HEK293 (cell line): ENCODE measurements around the gene GPR161.
A peak's percentile ranks its signal among the peaks of the same experiment; 100 is the strongest.

Experiments used
- CTCF ChIA-PET: fragments of 350-600 bp; formaldehyde crosslinking; extraction: SDS; loops from one replicate; lab custom pipeline; 2021; ENCODE audit warnings: antibody characterized with exemption; lab: Yijun Ruan, JAX
- POLR2A ChIA-PET: fragments of 300-600 bp; formaldehyde crosslinking; extraction: SDS; loops from one replicate; lab custom pipeline; 2020; ENCODE audit warnings: antibody characterized with exemption, inconsistent platforms; lab: Yijun Ruan, JAX
- H3K27ac ChIP-seq: fragments of 200-500 bp; sonication (Bioruptor generic); 2 replicates; pipeline ENCODE4 v1.5.1; 2014; ENCODE audit warnings: low read depth, low read length, control low read depth, inconsistent platforms; ENCODE audit errors: extremely low read depth
- H3K36me3 ChIP-seq, 2 experiments: fragments of 200-500 bp in 1 of 2; sonication (Bioruptor generic) in 1 of 2; 1 replicate in 1 of 2; 2 replicates in 1 of 2; pipeline ENCODE4 v1.5.1; 2014 to 2017; ENCODE audit warnings: inconsistent platforms in 2 of 2, low read length in 2 of 2; ENCODE audit not compliant: control insufficient read depth in 2 of 2, insufficient read depth in 1 of 2
- H3K4me1 ChIP-seq: fragments of 200-500 bp; sonication (Bioruptor generic); 2 replicates; pipeline ENCODE4 v1.5.1; 2014; ENCODE audit warnings: mild to moderate bottlenecking, low read length, inconsistent platforms; ENCODE audit not compliant: control insufficient read depth, insufficient read depth
- H3K4me3 ChIP-seq: 2 replicates; pipeline ENCODE4 v1.5.1; 2011; ENCODE audit warnings: low read depth, mild to moderate bottlenecking, control low read depth, low read length, moderate library complexity
- H3K9me3 ChIP-seq: fragments of 200-500 bp; sonication (Bioruptor generic); 2 replicates; pipeline ENCODE4 v1.5.1; 2014; ENCODE audit warnings: low read depth, low read length, inconsistent platforms; ENCODE audit not compliant: control insufficient read depth, insufficient read depth
- GLIS1 ChIP-seq: fragments of 450-650 bp; formaldehyde crosslinking; IDR thresholded peaks from 2 replicates; pipeline ENCODE4 v1.5.1; 2016; ENCODE audit warnings: missing biosample characterization, missing genetic modification characterization
- SETDB1 ChIP-seq: IDR thresholded peaks from one replicate; pipeline ENCODE4 v1.6.1; 2017; ENCODE audit warnings: mild to moderate bottlenecking, low read length, moderate library complexity, mixed read lengths; ENCODE audit not compliant: insufficient read length
- ZBTB11 ChIP-seq: fragments of 450-650 bp; formaldehyde crosslinking; conservative IDR thresholded peaks from 2 replicates; pipeline ENCODE4 v1.5.1; 2016; ENCODE audit warnings: low read depth, missing biosample characterization, missing genetic modification characterization
- ZBTB8A ChIP-seq: fragments of 450-650 bp; formaldehyde crosslinking; IDR thresholded peaks from 2 replicates; pipeline ENCODE4 v1.5.1; 2016; ENCODE audit warnings: missing biosample characterization, missing genetic modification characterization
- ZNF112 ChIP-seq: fragments of 450-650 bp; formaldehyde crosslinking; IDR thresholded peaks from 2 replicates; pipeline ENCODE4 v1.5.0; 2017; ENCODE audit warnings: missing biosample characterization, missing genetic modification characterization
- ZNF16 ChIP-seq: fragments of 450-650 bp; formaldehyde crosslinking; IDR thresholded peaks from 2 replicates; pipeline ENCODE4 v1.5.1; 2016; ENCODE audit warnings: low read depth, missing biosample characterization, missing genetic modification characterization
- ZNF175 ChIP-seq: fragments of 450-650 bp; formaldehyde crosslinking; IDR thresholded peaks from 2 replicates; pipeline ENCODE4 v1.5.1; 2016; ENCODE audit warnings: missing biosample characterization, missing genetic modification characterization
- ZNF423 ChIP-seq: fragments of 450-650 bp; formaldehyde crosslinking; IDR thresholded peaks from 2 replicates; pipeline ENCODE4 v1.5.1; 2016; ENCODE audit warnings: missing biosample characterization, missing genetic modification characterization
- ZNF548 ChIP-seq: fragments of 450-650 bp; formaldehyde crosslinking; IDR thresholded peaks from 2 replicates; pipeline ENCODE4 v1.5.1; 2016; ENCODE audit warnings: missing biosample characterization, missing genetic modification characterization
- ZNF560 ChIP-seq: fragments of 450-650 bp; formaldehyde crosslinking; IDR thresholded peaks from 2 replicates; pipeline ENCODE4 v1.5.1; 2017; ENCODE audit warnings: missing biosample characterization, missing genetic modification characterization, borderline replicate concordance
- ZNF561 ChIP-seq: fragments of 450-650 bp; IDR thresholded peaks from 2 replicates; pipeline ENCODE4 v1.5.1; 2018; ENCODE audit warnings: missing biosample characterization, missing genetic modification characterization, borderline replicate concordance
- ZNF624 ChIP-seq: fragments of 450-650 bp; formaldehyde crosslinking; IDR thresholded peaks from 2 replicates; pipeline ENCODE4 v1.5.1; 2017; ENCODE audit warnings: missing biosample characterization, missing genetic modification characterization
- ZNF747 ChIP-seq: fragments of 450-650 bp; formaldehyde crosslinking; IDR thresholded peaks from 2 replicates; pipeline ENCODE4 v1.5.1; 2016; ENCODE audit warnings: missing biosample characterization, missing genetic modification characterization
- ZNF76 ChIP-seq: fragments of 450-650 bp; formaldehyde crosslinking; IDR thresholded peaks from 2 replicates; pipeline ENCODE4; 2016; ENCODE audit warnings: low read depth, missing biosample characterization, missing genetic modification characterization, borderline replicate concordance
- ZNF776 ChIP-seq: fragments of 450-650 bp; formaldehyde crosslinking; IDR thresholded peaks from 2 replicates; pipeline ENCODE4 v1.5.0; 2017; ENCODE audit warnings: missing biosample characterization, missing genetic modification characterization, borderline replicate concordance
- ZNF830 ChIP-seq: fragments of 450-650 bp; IDR thresholded peaks from 2 replicates; pipeline ENCODE4 v1.5.0; 2018; ENCODE audit warnings: missing biosample characterization, missing genetic modification characterization, low read depth, mild to moderate bottlenecking, moderate library complexity
- ZNF837 ChIP-seq: fragments of 450-650 bp; formaldehyde crosslinking; IDR thresholded peaks from 2 replicates; pipeline ENCODE4 v1.5.1; 2016; ENCODE audit warnings: missing biosample characterization, missing genetic modification characterization
- ZNF843 ChIP-seq: fragments of 450-650 bp; formaldehyde crosslinking; IDR thresholded peaks from 2 replicates; pipeline ENCODE4 v1.5.1; 2016; ENCODE audit warnings: missing biosample characterization, missing genetic modification characterization
- TF ChIP-seq, protein P1 (sequence below): fragments of 450-650 bp; formaldehyde crosslinking; IDR thresholded peaks from 2 replicates; pipeline ENCODE4 v1.5.1; 2016; ENCODE audit warnings: missing biosample characterization, missing genetic modification characterization

Gene GPR161

DNA sequence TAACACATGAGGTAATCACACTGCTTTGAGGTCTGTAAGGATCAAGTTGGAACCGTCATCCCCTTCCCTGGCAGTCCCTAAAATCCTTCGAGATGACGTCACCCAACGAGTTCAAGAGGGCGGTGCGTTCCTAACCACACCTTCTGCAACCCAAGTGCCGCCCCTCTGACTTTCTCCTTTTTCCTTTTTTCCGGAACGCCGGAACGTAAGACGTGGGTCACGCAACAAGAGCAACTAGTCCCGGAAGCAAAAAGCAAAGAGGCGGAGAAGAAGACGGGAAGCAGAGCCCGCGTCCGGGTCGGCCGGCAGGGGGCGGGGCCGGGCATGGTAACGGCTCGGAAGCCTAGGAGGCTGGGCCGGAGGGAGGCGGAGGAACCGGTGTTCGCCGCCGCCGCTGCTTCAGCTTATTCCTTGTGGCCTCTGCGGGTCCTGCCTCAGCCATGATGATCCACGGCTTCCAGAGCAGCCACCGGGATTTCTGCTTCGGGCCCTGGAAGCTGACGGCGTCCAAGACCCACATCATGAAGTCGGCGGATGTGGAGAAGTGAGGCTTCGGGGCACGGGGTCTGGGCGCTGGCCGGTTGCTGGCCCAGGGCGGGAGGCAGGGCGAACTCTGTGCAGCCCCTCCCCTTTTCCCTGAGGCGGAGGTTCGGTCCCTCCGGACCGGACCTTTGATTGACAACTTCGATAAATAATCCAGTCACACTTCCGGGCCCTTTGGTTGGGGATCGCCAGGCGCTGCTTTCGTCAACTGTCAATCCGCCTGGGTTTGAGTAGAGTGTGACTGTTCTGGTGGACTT lies 42.1 kb upstream of the GPR161 start, which contains the start of gene TIPRL (continued):
- TF ChIP-seq ZNF175 (no peak), ZNF830 (no peak), ZNF76 (tag by site-specific recombination) (peak; percentile 79), GLIS1 (tag by site-specific recombination) (peak; percentile 42), ZNF747 (tag by site-specific recombination) (no peak), ZNF16 (tag by site-specific recombination) (no peak), ZNF776 (tag by site-specific recombination) (no peak), ZNF423 (tag by site-specific recombination) (peak; percentile 21; the same call in 1 of the 2 replicates), ZBTB11 (tag by site-specific recombination) (peak; percentile 95), ZNF837 (tag by site-specific recombination) (no peak), ZBTB8A (peak; percentile 65), ZNF561 (tag by site-specific recombination) (0 out of 2 replicates have a peak, but pooled peaks have one; percentile 70), ZNF112 (tag by site-specific recombination) (no peak), ZNF843 (tag by site-specific recombination) (peak; percentile 41), ZNF560 (tag by site-specific recombination) (no peak), ZNF624 (tag by site-specific recombination) (no peak)

- H3K4me3 ChIP-seq, result peak overlapping the region; percentile 17
- H3K36me3 ChIP-seq, result no peaks in the 10 kb centered on the region
- ChIA-PET CTCF (interaction anchor here (0.6 to 1.4 kb wide), 5 partner anchors 10 to 1373 kb away, joined by 3 to 5 read pairs (median 4); no protein-coding TSS in a partner anchor), POLR2A (interaction anchor here (1.7 kb wide), 1 partner anchor 48 kb away, joined by 4 read pairs; no protein-coding TSS in a partner anchor)
- no peaks in the 10 kb centered on the region for H3K9me3 ChIP-seq
- peak overlapping the region; percentile 87 for H3K27ac ChIP-seq
- peaks cover 6% of the 10 kb centered on the region; the same call in 1 of the 2 replicates for H3K4me1 ChIP-seq
- TF ChIP-seq, protein P1, sequence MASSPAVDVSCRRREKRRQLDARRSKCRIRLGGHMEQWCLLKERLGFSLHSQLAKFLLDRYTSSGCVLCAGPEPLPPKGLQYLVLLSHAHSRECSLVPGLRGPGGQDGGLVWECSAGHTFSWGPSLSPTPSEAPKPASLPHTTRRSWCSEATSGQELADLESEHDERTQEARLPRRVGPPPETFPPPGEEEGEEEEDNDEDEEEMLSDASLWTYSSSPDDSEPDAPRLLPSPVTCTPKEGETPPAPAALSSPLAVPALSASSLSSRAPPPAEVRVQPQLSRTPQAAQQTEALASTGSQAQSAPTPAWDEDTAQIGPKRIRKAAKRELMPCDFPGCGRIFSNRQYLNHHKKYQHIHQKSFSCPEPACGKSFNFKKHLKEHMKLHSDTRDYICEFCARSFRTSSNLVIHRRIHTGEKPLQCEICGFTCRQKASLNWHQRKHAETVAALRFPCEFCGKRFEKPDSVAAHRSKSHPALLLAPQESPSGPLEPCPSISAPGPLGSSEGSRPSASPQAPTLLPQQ (tag by site-specific recombination), result peak; percentile 76; the same call in 1 of the 2 replicates
- no peak for TF ChIP-seq ZNF112 (tag by site-specific recombination)
- peak; percentile 22 for TF ChIP-seq SETDB1
- peak; percentile 70 for TF ChIP-seq ZNF548
Observed at GRCh38 chr1:168178227-168178637, 41.5 kb upstream of the GPR161 start.
